Glomerular visceral epithelial cell (primary cell): ENCODE results near the gene EXOC6.
A peak's percentile ranks its signal among the peaks of the same experiment; 100 is the strongest.

ENCODE experiments used
- DNase-seq: peaks from one replicate; pipeline ENCODE4 v3.0.0-alpha.2; 2016; ENCODE audit errors: extremely low spot score

EXOC6 gene

DNA sequence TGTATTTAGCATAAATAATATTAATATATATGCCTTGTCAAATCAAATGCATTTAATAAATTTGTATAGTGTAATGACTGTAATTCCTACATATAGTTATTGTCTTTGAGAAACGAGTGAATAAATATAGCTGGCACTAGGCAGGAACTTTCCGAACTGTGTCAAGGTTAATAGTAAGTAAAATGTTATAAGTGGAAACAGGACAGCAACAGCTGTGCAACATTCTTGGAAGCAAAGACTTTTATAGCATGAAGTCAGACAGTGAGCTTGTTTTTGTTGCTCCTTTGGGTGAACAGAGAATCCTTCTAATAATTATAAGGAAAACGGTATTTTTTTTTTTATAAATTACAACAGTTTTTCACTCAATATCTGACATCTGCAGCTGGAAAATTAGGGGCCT is 14.0 kb upstream of the EXOC6 start:
- no peak for DNase-seq

DNA sequence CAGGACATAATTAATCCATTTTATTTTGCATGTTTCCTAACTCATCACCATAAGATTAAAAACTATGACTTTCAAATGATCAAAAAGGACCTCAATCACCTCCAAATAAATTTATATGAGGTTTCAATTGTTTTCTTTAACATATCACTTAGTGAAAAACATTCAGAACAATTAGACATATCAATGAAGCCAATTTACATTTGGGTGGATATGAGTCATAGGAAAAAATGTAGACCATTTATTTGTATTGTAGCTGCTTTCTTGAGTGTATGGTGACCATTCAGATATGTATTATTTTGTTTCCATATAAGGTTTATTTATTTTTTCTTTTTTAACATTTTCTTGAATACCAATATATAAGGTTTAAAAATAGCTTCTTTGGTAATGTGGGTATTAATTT is 13.3 kb upstream of the EXOC6 start:
- no peak for DNase-seq

DNA sequence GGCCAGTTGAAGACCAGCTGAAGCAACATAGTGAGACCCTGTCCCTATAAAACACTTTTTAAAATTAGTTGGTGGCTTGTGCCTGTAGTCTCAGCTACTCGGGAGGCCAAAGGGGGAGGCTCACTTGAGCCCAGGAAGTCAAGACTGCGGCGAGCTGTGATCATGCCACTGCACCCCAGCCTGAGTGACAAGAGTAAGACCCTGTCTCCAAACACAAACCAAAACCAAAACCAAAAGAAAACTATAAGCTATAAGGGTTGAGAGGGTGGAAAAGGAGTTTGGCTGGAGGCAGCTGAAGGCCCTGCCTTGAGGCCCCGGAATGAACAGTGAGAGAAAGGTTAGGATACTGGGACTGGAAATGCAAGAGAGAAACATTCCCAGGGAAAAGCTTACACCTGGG is 10.9 kb upstream of the EXOC6 start:
- no peak for DNase-seq

DNA sequence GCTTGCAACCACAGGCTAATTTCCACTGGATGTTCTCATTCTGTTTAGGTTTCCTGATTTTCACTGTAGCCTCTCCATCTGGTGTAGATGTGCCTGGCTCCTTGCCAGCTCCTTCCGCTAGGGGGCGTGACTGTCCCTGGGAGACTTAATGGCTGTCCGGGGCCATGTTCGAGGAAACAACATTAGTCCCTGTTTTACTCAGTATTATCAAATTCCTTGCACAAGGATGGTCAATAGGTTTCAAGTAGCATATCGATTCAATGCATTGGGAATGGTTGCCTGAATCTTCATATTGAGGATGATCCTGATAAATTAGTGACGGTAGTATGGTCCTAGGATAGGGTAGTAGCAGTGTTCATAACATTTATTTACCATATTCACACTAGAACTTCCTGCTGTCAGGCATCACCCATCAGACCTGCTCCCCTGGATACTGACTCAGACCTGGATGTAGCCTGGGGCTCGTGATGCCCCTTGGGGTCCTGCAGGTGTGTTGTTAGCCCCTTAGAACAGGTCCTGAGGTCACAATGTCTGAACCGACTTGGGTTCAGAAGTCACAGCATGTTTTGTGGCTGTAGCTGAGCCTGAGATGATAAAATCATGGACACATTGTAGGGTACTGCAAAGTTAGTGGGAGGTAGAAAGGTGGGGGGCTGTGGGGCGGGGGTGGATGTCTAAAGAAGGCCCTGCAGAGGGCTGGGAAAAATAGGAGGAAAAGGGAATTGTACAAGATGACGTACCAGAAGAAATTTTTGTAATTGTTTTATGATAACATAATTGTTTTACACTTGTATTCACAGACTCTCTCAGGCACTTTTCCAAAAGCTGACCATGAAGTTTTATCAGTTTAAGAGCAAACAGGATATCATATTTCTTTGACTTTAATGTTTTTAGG is 8.9 kb upstream of the EXOC6 start:
- peak; percentile 12 for DNase-seq

DNA sequence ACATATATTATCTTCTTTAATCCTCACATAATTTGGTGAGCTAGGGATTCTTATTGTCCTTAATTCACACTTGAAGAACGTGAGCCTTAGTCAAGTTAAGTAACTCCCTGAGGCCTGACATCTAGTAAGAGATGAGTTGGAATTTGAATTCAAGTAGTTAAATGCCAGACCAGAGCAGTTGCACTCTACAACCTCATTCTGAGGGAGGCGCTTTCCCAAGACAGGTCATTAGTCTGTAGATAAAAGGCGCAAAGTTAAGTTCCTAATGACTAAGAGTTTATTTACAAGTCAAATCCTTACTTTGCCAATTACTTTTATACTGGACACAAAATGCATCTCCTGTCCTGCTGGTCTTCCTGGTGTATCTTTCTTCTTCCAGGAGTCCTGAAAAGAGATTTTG is 3.6 kb upstream of the EXOC6 start:
- DNase-seq, result no peak

DNA sequence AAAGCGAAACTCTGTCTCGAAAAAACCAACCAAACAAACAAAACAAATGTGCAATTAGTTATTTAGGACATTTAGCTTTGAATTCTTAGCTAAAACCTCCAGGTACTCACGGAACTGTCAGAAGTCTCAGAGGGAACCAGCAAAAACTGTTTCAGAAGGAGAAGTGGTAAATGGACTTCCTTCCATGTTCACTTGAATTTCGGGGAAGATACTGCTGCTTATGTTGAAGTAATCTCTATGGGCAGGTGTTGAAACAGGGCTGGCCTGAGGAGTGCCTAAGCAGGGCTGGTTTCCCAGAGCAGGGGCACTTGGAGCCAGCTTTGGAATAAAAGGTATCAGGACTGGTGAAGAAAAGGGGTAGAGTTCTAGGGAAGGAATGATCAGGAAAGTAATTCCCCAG is 2.4 kb upstream of the EXOC6 start:
- no peak for DNase-seq

DNA sequence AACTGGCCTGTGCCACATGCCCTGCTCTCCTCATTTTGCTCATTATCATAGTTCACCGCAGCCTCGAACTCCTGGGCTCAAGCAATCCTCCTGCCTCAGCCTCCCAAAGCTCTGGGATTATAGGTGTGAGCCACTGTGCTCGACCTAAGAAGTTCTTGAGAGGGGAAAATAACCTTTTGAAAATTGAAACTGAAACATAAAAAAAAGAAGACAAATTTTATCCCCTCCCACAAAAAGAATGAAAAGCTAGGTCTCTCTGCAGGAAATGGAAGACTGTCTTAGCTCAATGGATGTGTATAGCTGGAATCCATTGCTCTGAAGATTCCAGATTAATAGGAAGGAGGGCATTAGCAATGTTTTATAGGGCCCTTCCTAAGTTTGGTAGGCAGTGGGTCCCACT is 2.0 kb upstream of the EXOC6 start:
- no peak for DNase-seq

DNA sequence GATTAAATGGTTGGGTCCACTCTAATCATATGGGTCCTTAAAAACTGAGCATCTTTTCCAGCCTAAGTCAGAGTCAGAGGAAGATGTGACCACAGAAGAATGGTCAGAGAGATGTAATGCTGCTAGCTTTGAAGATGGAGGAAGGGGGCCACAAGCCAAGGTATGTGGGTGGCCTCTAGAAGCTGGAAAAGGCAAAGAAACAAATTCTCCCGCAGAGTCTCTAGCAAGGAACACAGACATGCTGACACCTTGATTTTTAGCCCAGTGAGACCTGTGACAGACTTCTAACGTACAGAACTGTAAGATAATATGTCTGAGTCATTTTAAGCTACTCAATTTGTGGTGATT is 1.5 kb upstream of the EXOC6 start:
- no peak for DNase-seq

DNA sequence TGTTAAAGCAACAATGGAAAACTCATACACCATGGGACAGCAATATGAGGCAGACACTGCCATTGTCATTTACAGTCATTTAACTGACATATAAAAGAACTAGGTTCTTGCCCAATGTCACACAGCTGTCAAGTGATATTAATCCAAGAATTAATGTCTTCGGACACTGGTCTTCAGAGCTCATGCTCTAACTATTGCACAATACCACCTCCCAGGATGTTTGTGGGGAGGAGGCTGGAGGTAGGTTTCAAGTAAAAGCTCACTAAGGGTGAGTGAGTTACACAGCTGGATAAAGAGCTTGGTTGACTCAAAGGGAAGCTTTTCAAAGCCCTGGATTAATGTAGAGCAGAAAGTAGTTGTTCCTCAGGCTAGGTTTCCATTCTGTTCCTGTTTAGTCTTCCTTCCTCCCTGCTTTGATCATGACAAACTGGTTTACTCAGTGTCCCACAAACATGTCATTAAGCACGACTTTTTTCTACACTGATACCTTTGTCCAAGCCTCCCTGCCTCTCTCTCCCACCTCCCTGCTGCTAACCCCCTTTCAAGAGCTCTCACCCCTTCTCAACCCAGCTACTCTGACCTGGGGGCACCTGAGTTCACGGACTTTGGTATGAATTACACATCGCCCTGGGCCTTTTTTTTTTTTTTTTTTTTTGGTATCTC is 987 bp upstream of the EXOC6 start:
- DNase-seq, result peak; percentile 61

DNA sequence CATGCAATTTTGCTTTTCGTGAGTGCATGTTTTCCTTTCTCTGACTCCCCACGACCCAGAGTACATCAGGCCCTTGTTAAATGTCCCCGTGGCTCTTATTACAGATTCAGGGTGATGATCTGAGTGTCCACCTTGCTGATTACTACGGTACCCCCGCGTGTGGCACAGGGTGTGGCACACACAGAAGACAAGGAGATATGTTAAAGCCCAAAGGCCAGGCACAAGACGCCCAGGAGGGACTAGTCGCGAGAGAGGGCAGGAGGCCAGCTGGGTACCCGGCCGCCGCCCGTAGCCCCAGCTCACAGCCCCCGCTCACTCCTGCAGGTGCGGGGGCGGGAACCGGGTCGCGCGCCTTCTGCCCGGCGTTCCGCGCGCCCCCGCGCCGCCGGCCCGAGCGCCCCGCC is 281 bp upstream of the EXOC6 start:
- no peak for DNase-seq

DNA sequence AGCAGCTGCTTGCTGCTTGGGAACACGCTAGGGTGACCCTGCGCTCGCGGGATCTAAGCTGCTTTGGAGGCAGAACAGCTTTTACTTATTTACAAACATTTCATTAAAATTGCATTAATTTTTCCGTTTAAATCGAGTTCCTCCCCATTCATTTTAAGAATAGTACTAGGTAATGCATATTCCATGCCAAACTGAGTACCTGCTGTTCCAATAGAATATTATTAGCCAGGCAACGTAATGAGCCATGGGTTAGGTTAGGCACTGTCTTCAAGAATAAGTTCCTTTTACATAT is 860 bp downstream of the EXOC6 start:
- DNase-seq, result no peak

DNA sequence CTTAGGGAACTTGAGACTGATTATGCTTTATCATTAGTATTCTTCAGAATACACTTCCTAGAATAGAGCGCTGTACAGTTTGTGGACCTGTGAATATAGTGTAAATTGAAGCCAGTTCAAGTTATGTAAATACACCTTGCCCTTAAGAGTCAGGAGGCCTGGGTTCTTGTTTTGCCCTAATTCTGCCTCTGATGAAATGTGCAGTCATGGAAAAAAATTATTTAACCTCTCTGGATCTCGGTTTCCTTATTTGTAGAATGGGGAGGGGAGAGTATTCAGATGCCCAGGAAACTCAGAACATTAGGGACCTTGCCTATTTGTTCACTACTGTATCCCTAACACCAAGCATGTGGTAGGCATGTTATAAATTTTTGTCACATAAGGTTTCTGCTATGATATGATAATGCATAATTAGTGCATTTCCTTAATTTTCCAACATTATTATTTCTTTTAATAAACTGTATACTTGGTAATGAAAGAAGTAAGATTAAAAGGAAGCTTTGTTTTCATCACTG is 1.3 kb downstream of the EXOC6 start:
- no peak for DNase-seq

DNA sequence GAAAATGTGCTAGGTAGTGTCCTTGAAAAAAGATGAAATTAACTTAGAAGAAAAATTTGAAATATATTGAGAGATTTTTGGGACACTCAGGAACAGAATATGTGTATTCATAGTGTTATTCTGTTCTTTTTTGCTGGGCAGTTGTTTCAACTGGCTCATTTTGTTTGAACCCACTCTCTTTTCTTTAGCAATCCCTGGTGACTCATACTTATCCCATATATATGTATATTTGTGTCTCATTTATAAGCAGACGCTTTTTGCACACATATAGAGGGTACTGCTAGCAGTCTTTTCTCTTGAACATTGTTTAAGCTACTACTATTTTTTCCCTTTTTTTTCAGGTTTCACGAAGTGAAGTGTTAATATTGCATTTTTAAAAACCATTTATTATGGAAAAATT is 1.9 kb downstream of the EXOC6 start:
- DNase-seq, result no peak

DNA sequence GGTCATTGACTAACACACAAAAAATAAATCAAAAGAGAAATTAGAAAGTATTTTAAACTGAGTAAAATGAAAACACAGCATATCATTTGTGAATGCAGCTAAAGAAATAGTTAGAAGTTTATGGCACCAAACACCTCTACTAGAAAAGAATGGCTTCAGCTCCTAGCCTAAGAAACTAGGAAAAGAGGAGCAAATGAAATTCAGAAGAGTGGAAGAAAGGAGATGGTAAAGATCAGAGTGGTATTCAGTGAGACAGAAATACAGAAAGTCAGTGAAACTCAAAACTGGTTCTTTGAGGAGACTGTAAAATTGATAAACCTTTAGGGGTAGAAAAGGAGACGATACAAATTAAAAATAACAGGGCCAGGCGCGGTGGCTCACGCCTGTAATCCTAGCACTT is 2.7 kb downstream of the EXOC6 start:
- DNase-seq, result no peak

DNA sequence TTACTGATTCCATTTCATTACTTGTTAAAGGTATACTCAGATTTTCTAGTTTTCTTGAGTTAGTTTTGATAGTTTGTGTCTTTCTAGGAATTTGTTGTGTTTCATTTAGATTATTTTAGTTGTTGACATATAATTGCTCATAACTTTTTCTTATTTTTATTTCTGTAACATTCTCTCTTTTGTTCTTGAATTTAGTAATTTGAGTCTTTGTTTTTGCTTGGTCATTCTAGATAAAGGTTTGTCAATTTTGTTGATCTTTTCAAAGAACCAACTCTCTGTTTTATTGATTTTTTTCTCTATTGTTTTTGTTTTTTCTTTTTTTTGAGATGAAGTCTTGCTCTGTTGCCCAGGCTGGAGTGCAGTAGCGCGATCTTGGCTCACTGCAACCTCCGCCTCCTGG is 7.2 kb downstream of the EXOC6 start:
- no peak for DNase-seq

DNA sequence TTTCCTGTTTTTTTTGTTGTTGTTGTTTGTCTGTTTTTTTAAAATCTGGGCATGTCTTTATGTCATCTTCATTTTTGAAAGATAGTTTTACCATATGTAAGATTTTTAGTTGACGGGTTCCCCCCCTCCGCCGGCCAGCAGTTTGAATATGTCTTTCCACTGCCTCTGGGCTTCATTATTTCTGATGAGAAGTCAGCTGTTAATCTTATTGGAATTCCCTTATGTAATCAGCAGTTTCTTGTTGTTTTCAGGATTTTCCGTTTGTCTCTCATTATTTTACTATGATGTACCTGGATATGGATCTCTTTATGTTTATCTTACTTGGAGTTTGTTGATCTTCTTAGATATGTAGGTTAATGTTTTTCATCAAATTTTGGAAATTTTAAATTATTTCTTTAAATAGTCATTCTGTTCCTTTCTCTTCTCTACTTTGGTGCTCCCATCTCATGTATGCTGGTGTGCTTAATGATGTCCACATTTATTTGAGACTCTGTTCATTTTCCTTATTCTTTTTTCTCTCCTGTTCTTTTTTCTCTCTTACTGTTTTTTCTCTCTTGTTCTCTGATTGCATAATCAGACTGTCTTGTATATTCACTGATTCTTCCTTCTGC is 9.7 kb downstream of the EXOC6 start:
- DNase-seq, result no peak

DNA sequence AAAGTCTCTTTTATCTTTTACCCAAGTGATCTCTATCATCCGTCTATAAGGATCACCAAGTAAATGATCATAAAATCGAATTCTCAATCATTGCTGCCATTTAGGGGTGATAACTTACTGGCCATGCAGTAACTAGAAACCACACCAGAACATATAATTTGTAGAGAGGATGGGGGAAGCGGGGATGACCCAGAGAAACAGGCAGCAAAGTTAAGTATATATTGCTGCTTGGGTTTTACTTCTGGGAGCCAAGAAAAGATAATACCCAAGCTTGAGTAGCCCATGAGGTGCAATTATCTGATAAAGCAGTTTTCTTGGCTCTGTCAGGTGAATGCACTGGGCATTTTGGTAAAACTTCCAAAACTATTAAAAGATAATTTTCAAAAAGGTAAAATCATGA is 18.9 kb downstream of the EXOC6 start:
- no peak for DNase-seq

DNA sequence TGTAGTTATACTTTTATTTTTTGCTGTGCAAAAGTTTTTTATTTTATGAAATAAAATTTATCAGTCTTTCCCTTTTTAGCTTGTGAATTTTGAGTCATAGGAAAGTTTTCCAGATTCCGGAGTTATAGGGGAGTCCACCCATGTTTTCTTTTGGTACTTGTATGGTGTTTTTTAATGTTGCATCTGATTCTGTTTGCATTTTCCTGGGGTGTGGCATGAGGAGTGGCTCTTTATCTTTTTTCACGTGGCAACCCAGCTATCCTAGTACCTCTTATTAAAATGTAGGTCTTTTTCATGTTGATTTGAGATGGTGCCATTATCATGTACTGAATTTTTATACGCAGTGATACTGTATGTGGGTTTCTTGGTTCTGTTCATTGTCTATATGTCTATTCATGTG is 19.7 kb downstream of the EXOC6 start:
- no peak for DNase-seq

DNA sequence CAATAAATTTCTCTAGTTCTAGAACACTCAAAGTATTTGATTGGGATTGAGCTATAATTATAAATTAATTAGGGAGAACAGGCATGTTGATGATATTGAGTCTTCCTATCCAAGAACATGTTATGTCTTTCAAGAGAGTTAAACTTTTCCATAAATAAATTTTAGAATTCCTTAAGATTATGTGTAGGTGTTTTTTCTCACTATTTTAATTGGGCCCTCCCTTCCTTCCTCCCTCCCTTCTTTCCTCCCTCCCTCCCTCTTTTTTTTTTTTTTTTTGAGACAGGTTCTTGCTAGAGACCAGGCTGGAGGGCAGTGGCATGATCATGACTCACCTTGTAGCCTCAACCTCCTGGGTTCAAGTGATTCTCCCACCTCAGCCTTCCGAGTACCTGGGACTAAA is 20.2 kb downstream of the EXOC6 start:
- DNase-seq, result no peak

DNA sequence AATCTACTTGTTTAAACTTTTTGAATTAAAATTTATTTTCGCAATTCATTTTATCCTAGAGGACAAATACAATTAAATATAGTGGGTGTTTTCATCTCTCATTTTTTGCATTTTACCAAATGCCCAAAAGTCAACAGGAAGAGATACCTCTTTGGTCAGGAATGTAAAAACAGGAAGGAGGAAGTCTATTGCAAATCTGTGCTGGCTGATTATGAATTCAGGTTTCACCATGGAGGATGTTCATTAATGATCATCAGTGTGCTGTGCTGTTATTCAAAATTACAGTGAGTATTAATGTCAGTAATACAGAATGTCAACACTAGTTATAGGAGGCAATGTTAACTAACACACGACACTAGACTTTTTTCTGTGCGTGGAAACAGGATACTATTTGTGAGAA is 24.7 kb downstream of the EXOC6 start:
- no peak for DNase-seq

DNA sequence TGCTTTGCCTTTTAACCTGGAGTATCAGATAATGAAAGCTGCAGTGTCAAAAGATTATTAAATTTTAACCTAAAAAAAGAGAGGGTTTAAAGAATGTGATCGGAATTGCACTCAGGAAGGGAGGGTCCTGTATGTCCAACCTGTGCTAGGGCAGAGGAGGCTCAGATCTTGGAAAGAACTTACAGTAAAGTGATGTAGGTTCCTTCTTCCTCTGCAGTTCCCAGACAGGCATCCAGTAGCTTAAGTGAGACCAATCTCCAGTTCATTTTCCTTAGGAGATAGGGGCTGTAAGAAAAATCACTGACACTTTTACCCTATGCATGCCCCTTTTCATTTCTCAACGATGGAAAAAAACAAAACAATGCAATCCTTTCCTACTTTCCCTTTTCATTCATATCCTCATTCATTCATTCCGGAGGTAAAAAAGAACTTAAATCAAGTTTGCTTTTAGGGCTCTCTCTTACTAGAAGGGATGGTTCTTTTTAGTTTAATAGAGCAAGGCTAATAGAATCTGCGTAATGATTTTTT is 28.3 kb downstream of the EXOC6 start:
- no peak for DNase-seq

DNA sequence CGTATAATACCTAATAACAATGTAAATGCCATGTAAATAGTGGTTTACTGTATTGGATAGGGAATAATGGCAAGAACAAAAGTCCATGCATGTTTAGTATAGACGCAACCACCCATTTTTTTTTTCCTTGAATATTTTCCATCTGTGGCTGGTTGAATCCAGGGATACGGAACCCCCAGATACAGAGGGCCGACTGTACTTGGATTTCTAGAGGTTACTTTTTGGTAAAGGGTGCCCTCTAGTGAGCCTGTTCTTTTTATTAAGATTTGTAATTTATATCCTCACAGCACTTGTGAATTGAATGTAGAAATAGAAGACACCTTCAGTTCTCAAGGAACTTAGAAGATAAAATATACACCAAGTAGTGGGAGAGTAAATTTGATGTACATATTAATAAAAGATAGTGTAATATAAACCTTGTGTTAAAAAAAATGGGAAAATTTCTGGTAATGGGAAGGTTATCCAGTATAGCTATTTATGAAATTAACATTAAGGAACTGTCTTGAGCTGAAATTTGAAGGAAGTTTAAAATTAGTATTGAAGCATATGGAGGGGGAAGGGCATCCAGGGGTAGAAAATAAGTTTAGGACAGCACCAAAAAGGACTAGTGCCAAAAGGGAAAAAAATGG is 32.0 kb downstream of the EXOC6 start:
- peak; percentile 50 for DNase-seq

DNA sequence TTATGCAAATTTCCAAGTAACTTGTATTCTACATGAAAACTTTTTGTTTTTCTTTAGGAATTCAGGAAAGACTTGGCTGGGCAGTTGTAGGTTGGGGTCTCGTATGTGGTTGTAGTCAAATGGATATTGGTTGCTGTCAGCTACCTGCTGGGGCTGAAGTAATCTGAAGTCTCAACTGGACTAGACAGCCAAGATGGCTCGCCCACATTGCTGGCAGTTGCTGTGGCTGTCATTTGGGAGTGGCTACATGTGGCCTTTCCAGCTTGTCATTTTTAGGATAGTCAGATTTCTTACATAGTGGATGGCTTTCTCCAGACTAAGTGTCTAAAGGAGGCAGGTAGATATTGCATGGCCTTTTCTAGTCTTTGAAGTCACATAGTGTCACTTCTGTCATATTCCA is 32.6 kb downstream of the EXOC6 start:
- no peak for DNase-seq
